Endothelial cell (in vitro differentiated cells): ENCODE results near the gene AREG. TPM values are rescaled to one million over a fixed set of nuclear protein-coding genes. Genes with fewer than 3 reads are reported as not detected.

ENCODE experiments used
- DNase-seq: peaks from one replicate; pipeline ENCODE4 v3.0.0; 2021; ENCODE audit warnings: low spot score
- H3K27ac Mint-ChIP-seq: one replicate; pipeline ENCODE4 v1.8.0; 2021; ENCODE audit warnings: mixed read lengths, inconsistent platforms; ENCODE audit not compliant: unreplicated experiment
- H3K27me3 Mint-ChIP-seq: one replicate; pipeline ENCODE4 v1.8.0; 2021; ENCODE audit warnings: mild to moderate bottlenecking, moderate library complexity, mixed read lengths, inconsistent platforms; ENCODE audit not compliant: unreplicated experiment
- H3K36me3 Mint-ChIP-seq: one replicate; pipeline ENCODE4 v1.8.0; 2021; ENCODE audit warnings: mild to moderate bottlenecking, low read depth, mixed read lengths, inconsistent platforms; ENCODE audit not compliant: unreplicated experiment
- H3K4me1 Mint-ChIP-seq: one replicate; pipeline ENCODE4 v1.8.0; 2021; ENCODE audit warnings: mild to moderate bottlenecking, mixed read lengths, inconsistent platforms; ENCODE audit not compliant: unreplicated experiment
- H3K4me3 Mint-ChIP-seq: one replicate; pipeline ENCODE4 v1.8.0; 2021; ENCODE audit warnings: mild to moderate bottlenecking, mixed read lengths, inconsistent platforms; ENCODE audit not compliant: unreplicated experiment
- H3K9me3 Mint-ChIP-seq: one replicate; pipeline ENCODE4 v1.8.0; 2021; ENCODE audit warnings: mixed read lengths, inconsistent platforms; ENCODE audit not compliant: unreplicated experiment
- CTCF ChIP-seq: fragments of 200-600 bp; sonication (generic); IDR thresholded peaks from one replicate; pipeline ENCODE4 v1.5.0; 2021; ENCODE audit warnings: antibody characterized with exemption; ENCODE audit not compliant: unreplicated experiment
- total RNA-seq: library from RNA; stranded (reverse); fragmentation: NEBNext Ultra II Directional; extraction: Animal tissue kit (Norgen Biotek cat#: 25700); gene quantifications from one replicate; pipeline ENCODE4 v1.2.1, GENCODE V29; 2021; ENCODE audit not compliant: unreplicated experiment

The AREG gene
- total RNA-seq, 1 donor from 2014 or later: not detected

GRCh38 chr4:74486905-74487304, 42.0 kb downstream of the AREG start:
- H3K4me1 Mint-ChIP-seq: no peaks in the 10 kb centered on the region
- no peak for TF ChIP-seq CTCF
- no peak overlapping the region for H3K4me3 Mint-ChIP-seq
- DNase-seq: no peak
- H3K27ac Mint-ChIP-seq: no peak overlapping the region
- no peaks in the 10 kb centered on the region for H3K36me3 Mint-ChIP-seq
- no peaks in the 10 kb centered on the region for H3K27me3 Mint-ChIP-seq
- no peaks in the 10 kb centered on the region for H3K9me3 Mint-ChIP-seq

GRCh38 chr4:74487771-74488170, 42.8 kb downstream of the AREG start:
- H3K27me3 Mint-ChIP-seq: no peaks in the 10 kb centered on the region
- DNase-seq: no peak
- H3K4me3 Mint-ChIP-seq: no peak overlapping the region
- H3K9me3 Mint-ChIP-seq: no peaks in the 10 kb centered on the region
- no peaks in the 10 kb centered on the region for H3K36me3 Mint-ChIP-seq
- H3K4me1 Mint-ChIP-seq: no peaks in the 10 kb centered on the region
- no peak for TF ChIP-seq CTCF
- H3K27ac Mint-ChIP-seq: no peak overlapping the region

GRCh38 chr4:74490736-74491135, 45.8 kb downstream of the AREG start:
- Mint-ChIP-seq H3K27ac (no peak overlapping the region), H3K36me3 (no peaks in the 10 kb centered on the region), H3K4me3 (no peak overlapping the region), H3K9me3 (no peaks in the 10 kb centered on the region), H3K27me3 (no peaks in the 10 kb centered on the region), H3K4me1 (no peaks in the 10 kb centered on the region)
- TF ChIP-seq CTCF: no peak
- DNase-seq: no peak

- Mint-ChIP-seq H3K4me1 (no peaks in the 10 kb centered on the region), H3K4me3 (no peak overlapping the region), H3K36me3 (no peaks in the 10 kb centered on the region), H3K27me3 (peaks cover 3% of the 10 kb centered on the region), H3K9me3 (no peaks in the 10 kb centered on the region), H3K27ac (no peak overlapping the region)
- no peak for DNase-seq
- no peak for TF ChIP-seq CTCF
Measured at GRCh38 chr4:74499986-74500781, 55.2 kb downstream of the AREG start.

GRCh38 chr4:74501579-74501978, 56.6 kb downstream of the AREG start:
- H3K36me3 Mint-ChIP-seq: no peaks in the 10 kb centered on the region
- H3K27ac Mint-ChIP-seq: no peak overlapping the region
- H3K9me3 Mint-ChIP-seq: no peaks in the 10 kb centered on the region

More at GRCh38 chr4:74501579-74501978, 56.6 kb downstream of the AREG start:
- H3K4me1 Mint-ChIP-seq: no peaks in the 10 kb centered on the region
- H3K27me3 Mint-ChIP-seq: peaks cover 3% of the 10 kb centered on the region
- no peak for TF ChIP-seq CTCF
- no peak for DNase-seq
- no peak overlapping the region for H3K4me3 Mint-ChIP-seq
